ENCODE measurements around the gene AFMID. TPM values are rescaled to one million over a fixed set of nuclear protein-coding genes. Genes with fewer than 3 reads are reported as not detected.

Gene AFMID
- total and polyA plus RNA-seq, 2 experiments from 2014 or later = 38.0 to 47.5 TPM

GRCh38 chr17:78214016-78214705 is 27.0 kb downstream of the AFMID start, which contains the start of gene BIRC5:
Gene BIRC5 (plus strand): TSS chr17:78214253. CDS start chr17:78214317, 64 bp downstream.
- peaks cover 12% of the 10 kb centered on the region for H3K27me3 Mint-ChIP-seq (ENCODE audit: insufficient read depth, low read depth, poor library complexity)
- TF ChIP-seq CREB1 (CRISPR knock-in tag; IDR thresholded peaks at IDR 0.05; ENCODE audit: low read depth) (peak; percentile 74), REST (IDR thresholded peaks at IDR 0.05; ENCODE audit: unreplicated experiment) (no peak), EZH2phosphoT487 (IDR thresholded peaks at IDR 0.05; ENCODE audit: unreplicated experiment) (no peak), ZNF331 (CRISPR knock-in tag; IDR thresholded peaks at IDR 0.05; ENCODE audit: low read depth) (no peak), STAT1 (IDR thresholded peaks at IDR 0.05; ENCODE audit: unreplicated experiment) (no peak), JUNB (IDR thresholded peaks at IDR 0.05; ENCODE audit: unreplicated experiment) (no peak), ZNF462 (CRISPR knock-in tag; IDR thresholded peaks at IDR 0.05) (no peak), POLR2AphosphoS5 (IDR thresholded peaks at IDR 0.05; ENCODE audit: low read depth) (peak; percentile 77), ZNF114 (CRISPR knock-in tag; IDR thresholded peaks at IDR 0.05) (0 out of 2 replicates have a peak, but pooled peaks have one; percentile 28), NANOG (IDR thresholded peaks at IDR 0.05; ENCODE audit: borderline replicate concordance) (no peak), EZH2 (IDR thresholded peaks at IDR 0.05; ENCODE audit: low read depth, unreplicated experiment) (no peak), ETS1 (IDR thresholded peaks at IDR 0.05) (peak; percentile 93)
- TF ChIP-seq, protein P1, sequence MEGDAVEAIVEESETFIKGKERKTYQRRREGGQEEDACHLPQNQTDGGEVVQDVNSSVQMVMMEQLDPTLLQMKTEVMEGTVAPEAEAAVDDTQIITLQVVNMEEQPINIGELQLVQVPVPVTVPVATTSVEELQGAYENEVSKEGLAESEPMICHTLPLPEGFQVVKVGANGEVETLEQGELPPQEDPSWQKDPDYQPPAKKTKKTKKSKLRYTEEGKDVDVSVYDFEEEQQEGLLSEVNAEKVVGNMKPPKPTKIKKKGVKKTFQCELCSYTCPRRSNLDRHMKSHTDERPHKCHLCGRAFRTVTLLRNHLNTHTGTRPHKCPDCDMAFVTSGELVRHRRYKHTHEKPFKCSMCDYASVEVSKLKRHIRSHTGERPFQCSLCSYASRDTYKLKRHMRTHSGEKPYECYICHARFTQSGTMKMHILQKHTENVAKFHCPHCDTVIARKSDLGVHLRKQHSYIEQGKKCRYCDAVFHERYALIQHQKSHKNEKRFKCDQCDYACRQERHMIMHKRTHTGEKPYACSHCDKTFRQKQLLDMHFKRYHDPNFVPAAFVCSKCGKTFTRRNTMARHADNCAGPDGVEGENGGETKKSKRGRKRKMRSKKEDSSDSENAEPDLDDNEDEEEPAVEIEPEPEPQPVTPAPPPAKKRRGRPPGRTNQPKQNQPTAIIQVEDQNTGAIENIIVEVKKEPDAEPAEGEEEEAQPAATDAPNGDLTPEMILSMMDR (conservative IDR thresholded peaks at IDR 0.05; ENCODE audit: low read depth in 2 of 2) = peak; percentile 9 to 35; a peak in 2 of 4 replicates
- DNase-seq (ENCODE audit: low spot score) (peak; percentile 98), ATAC-seq (peak; percentile 98)
- peak within 1 kb of the TSS; percentile 97 for H3K4me2 ChIP-seq
- no peaks in the 10 kb centered on the region; the same call in 1 of the 2 replicates for H4K20me1 ChIP-seq (replicated peaks; ENCODE audit: insufficient read depth)
- peak within 1 kb of the TSS; percentile 97 for H3K4me3 ChIP-seq
- H3K9me2 ChIP-seq (ENCODE audit: insufficient read depth) = no peaks in the 10 kb centered on the region
- peaks cover 8% of the 10 kb centered on the region; the same call in 1 of the 2 replicates for H3F3A ChIP-seq (replicated peaks; ENCODE audit: low read depth)
- peaks cover 36% of the 10 kb centered on the region for H3K79me2 ChIP-seq (replicated peaks; ENCODE audit: insufficient read depth)
- peak within 1 kb of the TSS; percentile 98 for H2AFZ ChIP-seq
- no peak within 1 kb of the TSS for H3K27ac ChIP-seq (ENCODE audit: low read depth)
- H3K36me3 Mint-ChIP-seq (ENCODE audit: low read depth) = peaks cover 39% of the 10 kb centered on the region
- H3K4me1 Mint-ChIP-seq = peaks cover 10% of the 10 kb centered on the region
- H3K4me1 ChIP-seq (ENCODE audit: insufficient read depth) = peaks cover 11% of the 10 kb centered on the region
- peak within 1 kb of the TSS; percentile 95 for H3K27ac Mint-ChIP-seq
- no peaks in the 10 kb centered on the region; the same call in 2 of the 3 replicates for H3K9me3 Mint-ChIP-seq
- H3K4me3 Mint-ChIP-seq = peak within 1 kb of the TSS; percentile 99
- no peaks in the 10 kb centered on the region for H3K27me3 ChIP-seq (ENCODE audit: insufficient read depth)
- peaks cover 27% of the 10 kb centered on the region for H3K36me3 ChIP-seq (ENCODE audit: insufficient read depth)
